ENCODE data around the gene RASAL2.

- no peak for TF ChIP-seq CTCF (IDR thresholded peaks at IDR 0.05; ENCODE audit: insufficient read depth, low read length, poor library complexity, severe bottlenecking)
- no peak for TF ChIP-seq EZH2phosphoT487 (conservative IDR thresholded peaks at IDR 0.05; ENCODE audit: low read length)
Measured at GRCh38 chr1:178262120-178262500, 168.2 kb downstream of the RASAL2 start.
